Measurements from ENCODE around the gene DNAJB13.

The DNAJB13 gene

DNA sequence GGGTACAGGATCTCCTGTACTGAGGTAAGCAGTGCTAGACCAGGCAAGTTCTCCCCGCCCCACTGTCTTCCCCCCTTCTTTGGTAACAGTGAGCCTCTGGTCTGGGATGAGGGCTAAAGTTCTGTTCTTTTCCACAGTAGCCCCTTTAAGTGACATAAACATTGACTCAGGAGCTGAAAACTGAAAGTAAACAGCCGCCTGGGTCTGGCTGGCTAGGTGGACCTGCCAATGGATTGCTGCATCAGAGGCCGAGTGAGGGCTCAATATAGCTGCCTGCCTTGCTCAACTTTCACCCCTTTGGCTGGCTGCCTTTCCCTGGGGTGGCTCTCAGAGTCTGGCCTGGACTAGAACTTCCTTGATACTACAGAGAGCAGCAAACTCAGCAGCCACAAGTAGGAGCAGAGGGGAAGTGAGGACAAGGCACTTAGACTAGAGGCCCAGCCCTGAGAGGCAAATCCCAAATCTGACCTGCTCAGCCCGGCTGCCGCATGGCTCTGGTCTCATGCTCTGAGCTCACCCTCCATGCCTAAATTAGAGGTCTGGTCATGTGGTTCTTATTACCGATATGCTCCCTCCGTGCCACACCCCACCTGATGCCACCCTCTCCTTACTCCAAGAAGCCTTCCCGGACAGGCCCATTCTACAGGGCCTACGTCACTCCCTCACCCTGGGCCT is 67.6 kb downstream of the DNAJB13 start:
- DNase-seq = no peak

GRCh38 chr11:74019104-74019738 is 68.4 kb downstream of the DNAJB13 start:
- DNase-seq = no peak

GRCh38 chr11:74019860-74020259 is 69.0 kb downstream of the DNAJB13 start:
- DNase-seq = no peak

All from DMS153 (cell line).